AG09309 (cell line): Measurements from ENCODE around the gene TMEM51.

ENCODE experiments used
- DNase-seq: peaks from one replicate; pipeline ENCODE4 v3.0.0-alpha.2; 2010; ENCODE audit warnings: low read depth
- H3K4me3 ChIP-seq: 2 replicates; pipeline ENCODE4 v1.5.1; 2011; ENCODE audit warnings: mild to moderate bottlenecking, low read depth, low read length, moderate library complexity; ENCODE audit not compliant: control insufficient read depth
- TF ChIP-seq, protein P1 (sequence below): IDR thresholded peaks from 2 replicates; pipeline ENCODE4 v1.5.1; 2011; ENCODE audit warnings: mild to moderate bottlenecking, low read depth, low read length, inconsistent platforms; ENCODE audit not compliant: insufficient read depth, control insufficient read depth; ENCODE audit errors: missing control alignments

The TMEM51 gene

DNA sequence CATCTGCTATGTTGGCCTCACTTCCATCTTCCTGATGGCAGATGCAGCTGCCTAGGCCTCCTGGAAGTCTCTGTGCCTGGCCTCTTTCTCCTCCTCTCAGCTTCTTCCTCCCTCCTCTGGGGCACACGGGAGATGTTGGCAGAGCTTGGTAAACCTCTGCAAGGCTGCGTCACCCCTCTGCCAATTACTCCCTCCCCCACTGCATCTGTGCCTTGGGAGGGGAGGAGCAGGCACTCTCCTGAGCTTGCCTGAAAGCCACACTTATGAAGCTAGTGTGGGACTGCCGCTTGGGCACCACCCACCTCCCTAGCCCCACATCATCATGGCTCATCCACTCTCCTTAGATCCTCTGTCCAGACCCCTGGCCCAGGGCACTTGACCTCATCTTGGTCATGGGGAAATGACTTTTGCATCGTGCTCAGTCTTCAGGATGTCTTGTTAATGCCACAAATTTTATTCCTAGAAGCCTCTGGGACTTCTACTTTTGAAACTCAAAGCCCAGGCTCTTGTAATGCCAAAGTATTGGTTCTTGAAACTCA is 7.3 kb upstream of the TMEM51 start:
- H3K4me3 ChIP-seq = no peak overlapping the region
- DNase-seq = no peak
- TF ChIP-seq, protein P1, sequence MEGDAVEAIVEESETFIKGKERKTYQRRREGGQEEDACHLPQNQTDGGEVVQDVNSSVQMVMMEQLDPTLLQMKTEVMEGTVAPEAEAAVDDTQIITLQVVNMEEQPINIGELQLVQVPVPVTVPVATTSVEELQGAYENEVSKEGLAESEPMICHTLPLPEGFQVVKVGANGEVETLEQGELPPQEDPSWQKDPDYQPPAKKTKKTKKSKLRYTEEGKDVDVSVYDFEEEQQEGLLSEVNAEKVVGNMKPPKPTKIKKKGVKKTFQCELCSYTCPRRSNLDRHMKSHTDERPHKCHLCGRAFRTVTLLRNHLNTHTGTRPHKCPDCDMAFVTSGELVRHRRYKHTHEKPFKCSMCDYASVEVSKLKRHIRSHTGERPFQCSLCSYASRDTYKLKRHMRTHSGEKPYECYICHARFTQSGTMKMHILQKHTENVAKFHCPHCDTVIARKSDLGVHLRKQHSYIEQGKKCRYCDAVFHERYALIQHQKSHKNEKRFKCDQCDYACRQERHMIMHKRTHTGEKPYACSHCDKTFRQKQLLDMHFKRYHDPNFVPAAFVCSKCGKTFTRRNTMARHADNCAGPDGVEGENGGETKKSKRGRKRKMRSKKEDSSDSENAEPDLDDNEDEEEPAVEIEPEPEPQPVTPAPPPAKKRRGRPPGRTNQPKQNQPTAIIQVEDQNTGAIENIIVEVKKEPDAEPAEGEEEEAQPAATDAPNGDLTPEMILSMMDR = no peak

DNA sequence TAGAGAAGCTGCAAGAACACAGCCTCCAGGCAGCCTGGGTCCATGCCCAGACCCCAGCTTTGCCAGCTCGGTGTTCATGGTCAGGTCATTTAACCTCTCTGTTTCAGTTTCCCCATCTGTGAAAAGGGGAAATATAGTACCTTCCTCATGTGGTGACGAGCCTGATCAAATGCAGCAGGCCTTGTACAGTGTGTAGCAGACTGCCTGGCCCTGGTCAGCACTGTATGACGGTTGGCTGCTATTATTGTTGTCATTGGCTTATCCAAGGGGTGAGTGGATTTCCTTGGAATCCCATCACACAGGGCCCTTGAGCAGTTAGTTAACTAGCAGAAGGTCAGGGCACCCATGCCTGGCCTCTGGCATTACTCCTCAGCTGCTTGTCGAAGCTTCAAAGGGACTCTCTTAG is 6.6 kb upstream of the TMEM51 start:
- TF ChIP-seq, protein P1 = no peak
- H3K4me3 ChIP-seq = no peak overlapping the region
- DNase-seq = no peak

DNA sequence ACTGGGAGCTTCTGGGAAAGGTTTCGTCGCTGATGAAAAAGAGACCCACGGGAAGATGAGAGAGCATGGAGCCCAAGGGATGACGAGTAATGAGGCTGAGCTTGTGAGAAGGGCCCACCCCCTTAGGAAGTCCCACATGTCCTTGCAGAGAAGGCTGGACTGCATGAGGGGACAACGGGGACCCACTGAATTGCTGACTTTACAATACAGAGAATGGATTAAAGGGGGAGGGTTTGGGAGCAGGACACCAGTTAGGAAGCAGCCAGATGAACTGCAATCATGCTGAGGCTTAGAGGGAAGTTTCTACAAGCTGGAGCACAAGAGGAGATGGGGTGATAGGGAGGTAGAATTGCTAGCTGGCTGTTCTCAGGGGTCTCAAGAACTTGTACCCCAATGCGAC is 5.5 kb upstream of the TMEM51 start:
- H3K4me3 ChIP-seq = no peak overlapping the region
- TF ChIP-seq, protein P1 = no peak
- DNase-seq = no peak

DNA sequence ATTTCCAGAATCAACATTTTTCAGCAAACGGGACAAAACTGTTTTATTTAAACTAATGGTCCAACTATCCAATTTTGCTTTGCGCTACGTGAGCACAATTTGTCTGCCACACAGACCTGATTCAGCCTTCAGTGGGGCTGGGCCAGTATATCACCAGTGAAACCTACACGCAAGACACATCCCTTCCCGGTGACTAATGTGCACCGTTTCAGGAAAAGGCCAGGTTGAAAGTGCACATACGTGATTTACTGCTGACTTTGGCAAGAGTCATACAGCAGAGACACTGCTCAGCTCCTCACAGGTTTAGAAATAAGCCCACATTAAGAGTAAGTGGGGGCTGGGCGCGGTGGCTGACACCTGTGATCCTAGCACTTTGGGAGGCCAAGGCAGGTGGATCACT is 5.1 kb upstream of the TMEM51 start:
- TF ChIP-seq, protein P1 = no peak

DNA sequence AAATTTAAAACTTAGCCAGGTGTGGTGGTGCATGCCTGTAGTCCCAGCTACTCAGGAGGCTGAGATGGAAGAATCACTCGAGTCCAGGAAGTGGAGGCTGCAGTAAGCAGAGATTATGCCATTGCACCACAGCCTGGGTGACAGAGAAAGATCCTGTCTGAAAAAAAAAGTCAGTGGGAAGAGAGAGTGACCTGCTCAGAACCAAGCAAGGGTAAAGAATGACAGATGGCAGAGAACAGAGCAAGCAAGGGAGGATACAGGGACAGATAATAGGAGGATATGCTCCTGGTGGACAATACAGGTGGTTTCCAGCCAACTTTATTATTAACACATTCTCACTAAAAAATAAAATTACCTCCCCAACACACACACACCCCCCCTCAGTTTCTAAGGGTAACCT is 4.6 kb upstream of the TMEM51 start:
- no peak for DNase-seq
- TF ChIP-seq, protein P1 = no peak
- H3K4me3 ChIP-seq = no peak overlapping the region

More for the DNA sequence above, 5.1 kb upstream of the TMEM51 start:
- no peak overlapping the region for H3K4me3 ChIP-seq
- DNase-seq = no peak

DNA sequence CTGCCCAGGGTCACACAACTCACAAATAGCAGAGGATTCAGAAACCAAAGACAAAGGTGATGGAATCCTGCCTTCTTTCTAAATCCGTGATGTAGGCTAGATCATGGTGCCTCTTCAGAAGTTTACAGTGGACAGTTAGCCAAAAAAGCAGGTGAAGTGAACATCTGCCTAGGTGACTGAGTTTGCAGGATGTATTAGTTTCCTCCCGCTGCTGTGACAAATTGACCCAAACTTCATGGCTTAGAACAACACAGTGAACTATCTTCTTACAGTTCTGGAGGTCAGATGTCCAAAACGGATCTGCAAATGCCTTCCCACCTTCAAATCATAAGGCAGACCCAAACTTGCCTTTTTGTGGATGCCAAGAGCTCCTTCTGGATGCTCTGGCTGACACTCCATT is 3.2 kb upstream of the TMEM51 start:
- DNase-seq = no peak
- no peak overlapping the region for H3K4me3 ChIP-seq
- TF ChIP-seq, protein P1 = no peak

DNA sequence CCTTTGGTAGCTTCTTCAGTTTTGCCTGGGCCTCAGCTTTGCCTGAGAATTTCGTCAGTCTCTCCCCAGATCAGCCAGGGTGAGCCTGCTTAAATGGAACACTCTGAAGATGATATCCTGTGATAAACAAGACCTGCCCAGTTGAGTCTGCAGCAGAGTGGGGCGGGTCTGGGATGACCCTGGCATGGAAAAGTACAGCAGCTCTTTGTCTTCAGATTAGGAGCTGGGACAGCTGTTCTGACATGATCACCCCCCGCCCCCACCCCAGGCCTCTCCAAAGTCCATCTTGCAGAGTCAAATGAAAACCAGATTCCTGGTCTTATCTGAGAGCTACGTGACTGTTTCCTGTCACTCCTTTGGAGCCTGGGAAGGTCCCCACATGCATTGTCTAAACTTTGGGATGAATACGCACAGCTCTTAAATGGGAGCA is 2.2 kb upstream of the TMEM51 start:
- TF ChIP-seq, protein P1 = no peak
- DNase-seq = no peak
- no peak overlapping the region for H3K4me3 ChIP-seq
